Fibroblast of lung (primary cell): Measurements from ENCODE around the gene GNB3. TPM values are rescaled to one million over a fixed set of nuclear protein-coding genes. Genes with fewer than 3 reads are reported as not detected.

Source experiments
- DNase-seq, 2 donors: peaks; one replicate each; pipeline versions ENCODE4 v3.0.0 to v3.0.0-alpha.2; 2010; ENCODE audit warnings: low read depth in 2 of 2
- H2AFZ ChIP-seq: 2 replicates; pipeline ENCODE4 v1.5.1; 2012; ENCODE audit warnings: low read length, control low read depth, inconsistent platforms
- H3K27ac ChIP-seq: 2 replicates; pipeline ENCODE4 v1.5.1; 2011; ENCODE audit warnings: low read length, control low read depth; ENCODE audit not compliant: insufficient read depth
- H3K27me3 ChIP-seq: 2 replicates; pipeline ENCODE4 v1.5.1; 2011; ENCODE audit warnings: mild to moderate bottlenecking, low read length; ENCODE audit not compliant: control insufficient read depth, insufficient read depth
- H3K36me3 ChIP-seq: 2 replicates; pipeline ENCODE4 v1.5.1; 2011; ENCODE audit warnings: low read length; ENCODE audit not compliant: control insufficient read depth, insufficient read depth
- H3K4me1 ChIP-seq: 2 replicates; pipeline ENCODE4 v1.5.1; 2011; ENCODE audit warnings: low read length; ENCODE audit not compliant: control insufficient read depth, insufficient read depth; ENCODE audit errors: extremely low read depth
- H3K4me2 ChIP-seq: 2 replicates; pipeline ENCODE4 v1.5.1; 2011; ENCODE audit warnings: low read length, control low read depth; ENCODE audit not compliant: insufficient read depth; ENCODE audit errors: extremely low read depth
- H3K4me3 ChIP-seq, 4 experiments: fragments of 200-600 bp in 1 of 4; sonication (generic) in 1 of 4; replicated peaks in 1 of 4; 2 replicates each; pipeline ENCODE4 v1.5.1; 2011 to 2016; ENCODE audit warnings: low read length in 4 of 4, low read depth in 3 of 4, mild to moderate bottlenecking in 3 of 4, control low read depth in 2 of 4, inconsistent platforms in 1 of 4, mixed read lengths in 1 of 4; ENCODE audit not compliant: insufficient read depth in 1 of 4; ENCODE audit errors: control extremely low read depth in 1 of 4
- H3K79me2 ChIP-seq: 2 replicates; pipeline ENCODE4 v1.5.1; 2012; ENCODE audit warnings: mild to moderate bottlenecking, low read length, inconsistent platforms; ENCODE audit not compliant: control insufficient read depth, insufficient read depth
- H3K9ac ChIP-seq: 2 replicates; pipeline ENCODE4 v1.5.1; 2011; ENCODE audit warnings: mild to moderate bottlenecking, low read length, control low read depth; ENCODE audit not compliant: insufficient read depth
- H3K9me3 ChIP-seq: 2 replicates; pipeline ENCODE4 v1.5.1; 2012; ENCODE audit warnings: low read depth, low read length; ENCODE audit not compliant: control insufficient read depth, insufficient read depth
- H4K20me1 ChIP-seq: 2 replicates; pipeline ENCODE4 v1.5.1; 2011; ENCODE audit warnings: low read length; ENCODE audit not compliant: control insufficient read depth, insufficient read depth; ENCODE audit errors: extremely low read depth
- CTCF ChIP-seq, 2 donors: IDR thresholded peaks in 1 of 2; conservative IDR thresholded peaks in 1 of 2; 1 replicate in 1 of 2; 2 replicates in 1 of 2; pipeline ENCODE4 v1.5.1; 2011 to 2012; ENCODE audit warnings: low read length in 2 of 2, control low read depth in 1 of 2, inconsistent platforms in 1 of 2, low read depth in 1 of 2, mild to moderate bottlenecking in 1 of 2
- EZH2 ChIP-seq: IDR thresholded peaks from 2 replicates; pipeline ENCODE4 v1.5.1; 2012; ENCODE audit warnings: low read length, control low read depth, mild to moderate bottlenecking; ENCODE audit errors: missing control alignments
- polyA plus RNA-seq, 2 donors: library from polyadenylated mRNA; depleted of rRNA in 1 of 2; stranded (reverse) in 1 of 2; unstranded in 1 of 2; fragments of >200 nt; gene quantifications; 2 replicates each; pipeline ENCODE4 v1.2.1, GENCODE V29; 2011 to 2012; ENCODE audit warnings: missing spikeins in 1 of 2
- total RNA-seq: library from RNA; depleted of rRNA; stranded (reverse); fragments of >200 nt; gene quantifications from 2 replicates; pipeline ENCODE4 v1.2.1, GENCODE V29; 2014

Gene GNB3
- total and polyA plus RNA-seq, 2 donors (not counting 1 experiment from before 2014, with no cell fraction given), result 1.7 to 2.7 TPM

GRCh38 chr12:6813363-6813762 is 27.4 kb upstream of the GNB3 start:
- Histone ChIP-seq H3K4me3 (no peak overlapping the region), H3K9ac (no peak overlapping the region), H3K27ac (no peak overlapping the region), H3K9me3 (no peaks in the 10 kb centered on the region), H3K79me2 (no peaks in the 10 kb centered on the region), H2AFZ (no peak overlapping the region), H4K20me1 (no peaks in the 10 kb centered on the region), H3K27me3 (no peaks in the 10 kb centered on the region), H3K4me1 (no peaks in the 10 kb centered on the region), H3K4me2 (no peak overlapping the region), H3K36me3 (peaks cover 4% of the 10 kb centered on the region)
- DNase-seq, result no peak
- no peak for TF ChIP-seq CTCF (conservative IDR thresholded peaks at IDR 0.05 in 1 of 2, IDR thresholded peaks at IDR 0.05 in 1 of 2; ENCODE audit: low read depth in 1 of 2, low read length in 2 of 2)

GRCh38 chr12:6816598-6816997 is 24.1 kb upstream of the GNB3 start:
- H3K27me3 ChIP-seq, result no peaks in the 10 kb centered on the region
- peaks cover 5% of the 10 kb centered on the region for H3K4me1 ChIP-seq
- H3K36me3 ChIP-seq, result peaks cover 4% of the 10 kb centered on the region
- H4K20me1 ChIP-seq, result no peaks in the 10 kb centered on the region
- no peak overlapping the region for H3K27ac ChIP-seq
- no peak for DNase-seq
- no peak overlapping the region for H2AFZ ChIP-seq
- H3K79me2 ChIP-seq, result no peaks in the 10 kb centered on the region
- H3K9me3 ChIP-seq, result no peaks in the 10 kb centered on the region
- H3K4me3 ChIP-seq, result no peak overlapping the region
- no peak for TF ChIP-seq EZH2
- no peak for TF ChIP-seq CTCF (conservative IDR thresholded peaks at IDR 0.05 in 1 of 2, IDR thresholded peaks at IDR 0.05 in 1 of 2; ENCODE audit: low read depth in 1 of 2, low read length in 2 of 2)
- no peak overlapping the region for H3K9ac ChIP-seq
- no peak overlapping the region for H3K4me2 ChIP-seq

- TF ChIP-seq EZH2 (no peak), CTCF (conservative IDR thresholded peaks at IDR 0.05 in 1 of 2, IDR thresholded peaks at IDR 0.05 in 1 of 2; ENCODE audit: low read depth in 1 of 2, low read length in 2 of 2) (no peak)
- H3K9me3 ChIP-seq, result no peaks in the 10 kb centered on the region
- no peaks in the 10 kb centered on the region for H4K20me1 ChIP-seq
- no peak overlapping the region for H3K4me3 ChIP-seq
- peaks cover 7% of the 10 kb centered on the region for H3K4me1 ChIP-seq
- H3K79me2 ChIP-seq, result no peaks in the 10 kb centered on the region
- DNase-seq, result no peak
- no peak overlapping the region for H2AFZ ChIP-seq
- no peak overlapping the region for H3K27ac ChIP-seq
- H3K9ac ChIP-seq, result no peak overlapping the region
- H3K4me2 ChIP-seq, result no peak overlapping the region
- peaks cover 4% of the 10 kb centered on the region for H3K36me3 ChIP-seq
- H3K27me3 ChIP-seq, result no peaks in the 10 kb centered on the region
These were observed 23.6 kb upstream of the GNB3 start for GRCh38 chr12:6817098-6817497.
